Measurements from ENCODE around the gene DBI. TPM values are rescaled to one million over a fixed set of nuclear protein-coding genes. Genes with fewer than 3 reads are reported as not detected.

Gene DBI
- total and polyA plus RNA-seq, 2 donors (not counting 1 experiment from before 2014, with no cell fraction given): 45.2 to 69.4 TPM

- Histone ChIP-seq H3K27ac (ENCODE audit: low read length in 2 of 2) (no peak overlapping the region), H3K36me3 (replicated peaks in 1 of 2; ENCODE audit: control extremely low read depth in 1 of 2, control insufficient read depth in 1 of 2, extremely low read depth in 1 of 2, insufficient read depth in 2 of 2, low read length in 1 of 2) (no peaks in the 10 kb centered on the region), H3K9ac (ENCODE audit: low read length) (no peak overlapping the region), H3K4me3 (ENCODE audit: control extremely low read depth in 1 of 5, extremely low read depth in 1 of 5, insufficient read depth in 1 of 5, low read depth in 2 of 5, low read length in 4 of 5) (no peak overlapping the region), H2AFZ (ENCODE audit: insufficient read depth, low read depth, low read length, poor library complexity, severe bottlenecking) (no peak overlapping the region), H3K9me3 (ENCODE audit: control extremely low read depth in 1 of 3, control insufficient read depth in 2 of 3, insufficient read depth in 1 of 3, low read length in 2 of 3) (peaks cover 1 to 8% (median 3%) of the 10 kb centered on the region in 3 donors), H3K79me2 (ENCODE audit: control insufficient read depth, insufficient read depth, low read length) (no peaks in the 10 kb centered on the region), H3K4me2 (replicated peaks; ENCODE audit: low read depth, low read length, poor library complexity, severe bottlenecking) (no peak overlapping the region), H4K20me1 (ENCODE audit: control insufficient read depth, insufficient read depth, low read length, poor library complexity, severe bottlenecking) (no peaks in the 10 kb centered on the region), H3K4me1 (ENCODE audit: control insufficient read depth in 2 of 2, insufficient read depth in 2 of 2, low read length in 2 of 2) (no peaks in the 10 kb centered on the region), H3K27me3 (replicated peaks in 1 of 4; ENCODE audit: control extremely low read depth in 1 of 4, control insufficient read depth in 3 of 4, insufficient read depth in 4 of 4, low read length in 3 of 4) (peaks cover 0 to 36% (median 14%) of the 10 kb centered on the region in 4 experiments)
- Mint-ChIP-seq H3K27ac (no peak overlapping the region), H3K4me3 (no peak overlapping the region), H3K9me3 (ENCODE audit: insufficient read depth) (peaks cover 6% of the 10 kb centered on the region), H3K27me3 (peaks cover 55% of the 10 kb centered on the region), H3K4me1 (no peaks in the 10 kb centered on the region)
- CTCF ChIA-PET: no interaction called here
- no peak for ATAC-seq (ENCODE audit: low read depth)
- intact Hi-C loops (cut with micrococcal nuclease): no loop called here
- TF ChIP-seq CTCF (IDR thresholded peaks at IDR 0.05): no peak
- TF ChIP-seq EZH2 (IDR thresholded peaks at IDR 0.05; ENCODE audit: borderline replicate concordance, insufficient read depth, low read depth, low read length, poor library complexity, severe bottlenecking): no peak
- POLR2A ChIA-PET: no interaction called here
- DNase-seq: no peak
Measured at GRCh38 chr2:119421741-119422140, 55.0 kb downstream of the DBI start.

Other genes with a start within 250 kb of the DBI start
- not detected in 2 replicates for gene C1QL2, start 208.2 kb upstream of the DBI start, total RNA-seq
- gene C1QL2, start 208.2 kb upstream of the DBI start, polyA plus RNA-seq: not detected in 2 replicates
- 1.1 TPM in 2 replicates for gene STEAP3, start 143.1 kb upstream of the DBI start, total RNA-seq
- 1.6 and 1.7 TPM in 2 replicates for gene STEAP3, start 143.1 kb upstream of the DBI start, polyA plus RNA-seq
- gene C2orf76, start 143 bp upstream of the DBI start, total RNA-seq: 11.5 and 13.6 TPM in 2 replicates
- gene C2orf76, start 143 bp upstream of the DBI start, polyA plus RNA-seq: 5.8 and 6.9 TPM in 2 replicates
- gene TMEM37, start 64.9 kb downstream of the DBI start, total RNA-seq: not detected in 2 replicates
- gene TMEM37, start 64.9 kb downstream of the DBI start, polyA plus RNA-seq: not detected in 2 replicates
- not detected in 2 replicates for gene SCTR, start 157.5 kb downstream of the DBI start, total RNA-seq
- not detected in 2 replicates for gene SCTR, start 157.5 kb downstream of the DBI start, polyA plus RNA-seq
- not detected in 2 replicates for gene CFAP221, start 177.5 kb downstream of the DBI start, total RNA-seq
- gene CFAP221, start 177.5 kb downstream of the DBI start, polyA plus RNA-seq: not detected in 2 replicates